ENCODE results near the gene USE1.

Gene USE1

GRCh38 chr19:17236811-17237543 lies 21.8 kb downstream of the USE1 start:
- H3K4me3 ChIP-seq (ENCODE audit: low read depth, low read length): no peak overlapping the region
- TF ChIP-seq CTCF (IDR thresholded peaks at IDR 0.05; ENCODE audit: borderline replicate concordance, insufficient read depth, low read depth, low read length): no peak

- no peak overlapping the region for H3K4me3 ChIP-seq (ENCODE audit: low read depth, low read length)
- TF ChIP-seq CTCF (IDR thresholded peaks at IDR 0.05; ENCODE audit: borderline replicate concordance, insufficient read depth, low read depth, low read length): no peak
These were observed 22.9 kb downstream of the USE1 start for GRCh38 chr19:17237747-17238706.

GRCh38 chr19:17240062-17240752 lies 25.1 kb downstream of the USE1 start:
- no peak for TF ChIP-seq CTCF (IDR thresholded peaks at IDR 0.05; ENCODE audit: borderline replicate concordance, insufficient read depth, low read depth, low read length)
- H3K4me3 ChIP-seq (ENCODE audit: low read depth, low read length): no peak overlapping the region

- no peak for TF ChIP-seq CTCF (IDR thresholded peaks at IDR 0.05; ENCODE audit: borderline replicate concordance, insufficient read depth, low read depth, low read length)
- H3K4me3 ChIP-seq (ENCODE audit: low read depth, low read length): no peak overlapping the region
These were observed 25.8 kb downstream of the USE1 start for GRCh38 chr19:17240826-17241399.

- no peak for TF ChIP-seq CTCF (IDR thresholded peaks at IDR 0.05; ENCODE audit: borderline replicate concordance, insufficient read depth, low read depth, low read length)
- no peak overlapping the region for H3K4me3 ChIP-seq (ENCODE audit: low read depth, low read length)
These were observed 27.5 kb downstream of the USE1 start for GRCh38 chr19:17242431-17243208.

- no peak for TF ChIP-seq CTCF (IDR thresholded peaks at IDR 0.05; ENCODE audit: borderline replicate concordance, insufficient read depth, low read depth, low read length)
- no peak overlapping the region for H3K4me3 ChIP-seq (ENCODE audit: low read depth, low read length)
These were observed 28.2 kb downstream of the USE1 start for GRCh38 chr19:17243211-17243829.

Data from GM12875 (cell line).